DMS79 (cell line): ENCODE measurements around the gene NTSR1.

ENCODE experiments used
- DNase-seq: peaks from one replicate; lab custom pipeline; 2025; lab: John Stamatoyannopoulos, UW

NTSR1 gene

GRCh38 chr20:62804021-62804626 is 95.5 kb downstream of the NTSR1 start:
- DNase-seq, result no peak

GRCh38 chr20:62804627-62805154 is 96.1 kb downstream of the NTSR1 start, which contains the start of gene OGFR:
Gene OGFR, plus strand, starts transcription at chr20:62804835. Its CDS starts 25 bp downstream, at chr20:62804860.
- no peak for DNase-seq

DNA sequence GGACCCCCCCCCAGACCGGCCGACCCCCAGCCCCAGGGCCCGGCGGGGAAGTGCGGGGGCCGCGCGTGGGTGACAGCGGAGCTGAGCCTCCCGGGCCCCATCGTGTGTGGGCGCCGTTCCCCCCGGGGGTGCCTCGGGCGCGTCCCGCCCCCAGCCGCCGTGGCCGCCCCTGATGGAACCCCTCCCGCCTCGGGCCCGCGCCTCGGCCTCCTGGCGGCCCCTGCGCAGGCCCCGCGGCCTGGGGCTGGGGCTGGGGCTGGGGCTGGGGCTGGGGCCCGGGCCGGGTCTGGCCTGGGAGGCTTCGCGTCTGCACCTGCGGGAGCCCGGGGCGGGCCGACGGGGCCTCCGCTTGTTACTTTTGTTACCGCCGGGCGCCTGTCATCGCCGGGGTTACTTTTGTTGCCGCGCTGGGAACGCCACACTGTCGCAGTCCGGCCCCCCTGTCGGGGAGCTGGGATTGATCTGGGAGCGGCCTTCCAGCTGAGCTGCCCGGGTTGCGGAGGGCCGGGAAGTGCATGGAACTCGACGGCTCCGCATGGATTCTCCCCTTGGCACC is 96.6 kb downstream of the NTSR1 start:
- no peak for DNase-seq

DNA sequence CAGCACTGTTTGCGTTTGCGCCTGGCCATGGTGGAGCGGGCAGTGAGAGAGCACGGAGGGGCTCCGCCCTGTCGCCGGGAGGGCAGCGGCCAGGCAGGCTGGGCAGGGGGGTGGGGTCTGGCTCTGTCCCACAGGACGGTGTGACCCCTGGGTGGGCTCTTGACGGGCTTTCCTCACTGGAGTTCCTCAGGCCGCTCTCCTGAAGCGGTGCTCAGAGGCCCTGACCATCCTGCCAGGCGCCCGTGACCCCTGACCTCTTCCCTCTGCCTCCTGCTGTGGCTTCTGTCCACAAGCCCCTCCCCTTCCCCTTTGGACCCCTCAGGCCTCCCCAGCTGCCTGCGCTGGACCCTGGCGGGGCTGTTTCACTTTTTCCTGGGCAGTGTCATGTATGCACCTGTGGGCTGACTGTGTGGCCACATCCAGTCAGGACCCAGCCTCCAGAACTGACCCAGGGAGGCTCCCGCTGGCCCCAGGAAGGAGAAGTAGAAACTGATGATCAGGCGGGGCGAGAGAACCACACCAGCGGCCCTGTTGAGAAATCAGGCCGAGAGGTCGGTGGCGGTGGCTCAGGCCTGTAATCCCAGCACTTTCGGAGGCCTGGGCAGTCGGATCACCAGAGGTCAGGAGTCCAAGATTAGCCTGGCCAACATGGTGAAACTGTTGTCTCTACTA is 97.2 kb downstream of the NTSR1 start:
- DNase-seq, result no peak

DNA sequence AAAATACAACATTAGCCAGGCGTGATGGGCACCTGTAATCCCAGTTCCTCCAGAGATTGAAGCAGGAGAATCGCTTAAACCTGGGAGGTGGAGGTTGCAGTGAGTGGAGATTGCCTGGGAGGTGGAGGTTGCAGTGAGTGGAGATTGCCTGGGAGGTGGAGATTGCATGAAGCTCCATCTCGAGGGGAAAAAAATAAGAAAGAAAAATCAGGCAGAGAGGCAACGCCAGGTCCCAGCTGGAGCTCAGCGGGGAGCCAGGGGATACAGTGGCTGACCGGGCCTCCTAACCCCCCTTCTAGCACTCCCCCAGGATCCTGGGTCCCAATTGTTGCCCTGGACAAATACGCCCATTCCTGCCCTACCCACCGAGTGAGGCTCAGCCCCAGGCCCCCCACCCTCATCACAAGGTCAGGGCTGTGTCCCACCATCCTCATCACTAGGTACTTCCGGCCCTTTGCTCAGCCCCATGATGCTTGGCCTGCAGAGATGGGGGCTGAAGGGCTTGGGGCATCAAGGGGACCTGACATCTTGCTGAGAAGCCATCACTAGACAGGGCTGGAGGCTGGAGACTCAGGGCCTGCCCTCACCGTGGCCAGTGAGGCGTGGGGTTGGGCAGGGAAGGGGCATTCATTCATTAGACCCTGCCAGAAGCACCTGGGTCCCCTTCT is 97.9 kb downstream of the NTSR1 start:
- DNase-seq, result no peak

GRCh38 chr20:62807444-62808210 is 99.0 kb downstream of the NTSR1 start:
- no peak for DNase-seq

DNA sequence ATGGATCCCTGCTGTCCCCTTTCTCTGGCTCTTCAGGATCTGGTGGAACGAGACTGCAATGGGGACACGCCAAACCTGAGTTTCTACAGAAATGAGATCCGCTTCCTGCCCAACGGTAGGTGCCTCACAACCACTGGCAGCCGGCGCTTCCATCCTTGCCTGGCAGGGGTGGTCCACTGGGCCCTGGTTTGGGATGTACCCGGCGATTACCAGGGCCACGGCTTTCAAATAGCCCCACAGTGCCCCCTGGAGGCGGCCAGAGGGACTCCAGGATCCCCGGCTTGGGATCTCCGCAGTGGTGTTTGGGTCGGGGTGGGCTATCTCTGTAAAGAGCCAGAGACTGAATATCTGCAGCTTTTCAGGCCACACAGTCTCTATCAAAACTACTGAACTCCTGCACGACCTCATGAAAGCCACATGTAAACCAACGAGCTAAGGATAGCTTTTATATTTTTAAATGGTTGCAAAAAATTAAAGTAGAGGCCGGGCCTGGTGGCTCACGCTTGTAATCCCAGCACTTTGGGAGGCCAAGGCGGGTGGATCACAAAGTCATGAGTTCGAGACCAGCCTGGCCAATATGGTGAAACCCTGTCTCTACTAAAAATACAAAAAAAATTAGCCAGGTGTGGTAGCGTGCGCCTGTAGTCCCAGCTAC is 99.7 kb downstream of the NTSR1 start:
- peak; percentile 34 for DNase-seq

DNA sequence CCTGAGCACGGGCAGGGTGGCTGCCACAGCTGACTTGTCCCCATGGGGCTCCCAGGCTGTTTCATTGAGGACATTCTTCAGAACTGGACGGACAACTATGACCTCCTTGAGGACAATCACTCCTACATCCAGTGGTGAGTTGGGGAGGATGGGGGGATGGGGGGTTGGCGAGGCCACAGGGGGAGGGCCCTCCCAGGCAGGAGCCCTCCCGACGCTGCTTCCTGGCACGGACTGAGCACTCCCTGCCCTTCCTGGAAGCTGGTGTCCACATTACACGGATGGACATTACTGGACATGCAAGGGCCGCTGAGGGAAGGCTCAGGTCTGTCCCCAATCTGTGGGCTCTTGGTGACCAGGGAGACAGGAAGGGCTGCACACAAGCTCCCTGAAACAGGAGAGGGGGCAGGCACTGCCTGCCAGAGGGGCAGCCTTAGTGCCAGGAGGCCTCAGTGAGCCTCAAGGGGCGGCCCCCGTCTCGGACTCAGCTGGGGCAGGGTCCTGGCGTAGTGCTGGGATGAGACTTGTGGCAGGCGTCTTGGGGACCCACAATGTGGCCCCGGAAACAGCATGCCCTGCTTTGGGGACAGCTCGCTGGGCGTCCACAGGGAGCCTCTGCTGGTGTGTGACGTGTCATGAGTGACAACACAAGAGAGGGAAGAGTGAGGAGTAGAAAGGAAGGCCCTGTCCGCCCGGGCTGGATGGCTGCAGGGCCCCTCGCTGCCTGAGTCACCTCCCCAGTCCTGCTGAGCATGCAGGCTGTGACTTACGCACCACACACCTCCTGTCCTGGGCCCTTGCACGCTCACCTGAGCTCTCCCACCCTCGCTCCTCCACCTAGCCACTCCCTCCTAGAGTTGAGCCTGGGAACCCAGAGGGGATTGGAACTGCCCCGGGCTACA is 101.1 kb downstream of the NTSR1 start:
- DNase-seq, result no peak

GRCh38 chr20:62811320-62811719 is 102.7 kb downstream of the NTSR1 start:
- DNase-seq, result no peak

DNA sequence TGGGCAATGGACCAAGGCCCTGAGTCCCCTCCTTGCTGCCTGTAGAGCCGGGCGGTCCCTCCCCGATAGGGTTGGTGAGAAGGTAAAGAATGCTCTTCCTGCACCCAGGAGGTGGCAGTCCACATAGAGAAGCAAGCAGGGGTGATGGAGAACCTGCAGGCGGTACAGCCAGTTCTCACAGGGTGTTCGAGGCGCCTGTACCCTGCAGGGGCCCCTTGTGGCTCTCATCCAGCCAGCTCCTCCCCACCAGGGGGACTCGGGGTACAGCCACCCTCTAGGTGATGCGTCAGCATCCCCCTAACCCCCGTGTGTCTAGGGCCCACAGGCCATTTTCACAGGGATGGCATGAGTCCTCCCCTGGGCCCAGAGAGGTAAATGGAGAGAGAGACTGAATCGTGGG is 103.1 kb downstream of the NTSR1 start:
- DNase-seq, result no peak
